ENCODE results near the gene DMD. TPM values are rescaled to one million over a fixed set of nuclear protein-coding genes. Genes with fewer than 3 reads are reported as not detected.

DMD gene
- total and polyA plus RNA-seq, 5 donors = 49.5 to 173 (median 125) TPM

DNA sequence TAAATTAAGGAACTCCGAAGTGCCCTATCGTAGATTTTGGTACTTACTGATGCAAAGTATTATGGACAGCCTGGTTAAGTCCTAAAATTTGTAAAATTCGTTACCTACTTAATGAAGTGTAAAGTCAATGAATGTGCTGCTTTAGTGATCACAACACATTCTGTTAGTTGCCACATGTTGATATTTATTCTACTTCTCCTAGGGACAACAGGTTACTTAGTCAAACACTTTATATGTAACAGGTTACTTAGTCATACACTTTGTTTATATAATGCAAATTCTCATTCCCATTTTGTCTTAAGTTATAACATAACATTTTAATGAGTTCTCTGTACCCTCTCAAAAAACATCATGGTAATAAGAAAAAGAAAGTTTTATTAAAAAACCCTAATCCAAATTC lies 1496.6 kb downstream of the DMD start:
- no peak for ATAC-seq
- no peak overlapping the region for H3K4me3 ChIP-seq (ENCODE audit: low read length)
- H3K9me3 ChIP-seq (ENCODE audit: control insufficient read depth, low read length) = no peaks in the 10 kb centered on the region
- no peaks in the 10 kb centered on the region for H3K27me3 ChIP-seq (ENCODE audit: control insufficient read depth, insufficient read depth)
- intact Hi-C loops (cut with DNase I) = no loop called here
- no peaks in the 10 kb centered on the region for H3K4me1 ChIP-seq (ENCODE audit: control insufficient read depth, insufficient read depth, low read length)
- 95% methylated on average over 3 of the region's 3 CpGs for WGBS
- no peak for DNase-seq
- H3K27ac ChIP-seq (ENCODE audit: low read length) = no peak overlapping the region

DNA sequence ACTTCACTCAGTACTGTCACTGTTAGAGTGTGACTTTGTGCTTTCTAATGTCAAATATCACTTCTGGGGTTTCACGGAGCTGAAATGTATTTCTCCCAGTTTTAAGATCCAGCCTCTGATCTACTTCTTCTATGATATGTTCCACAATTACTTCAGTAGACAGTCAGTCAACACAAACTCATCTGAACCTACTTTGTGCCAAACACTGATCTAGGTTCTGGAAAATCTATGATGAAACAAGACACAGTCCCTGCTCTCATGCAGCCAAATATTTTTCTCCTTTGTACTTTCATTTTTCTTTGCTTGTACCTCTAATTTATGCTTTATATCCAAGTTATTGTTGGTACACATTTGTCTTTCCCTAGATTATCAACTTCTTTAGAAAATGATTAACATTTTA lies 1498.2 kb downstream of the DMD start:
- Histone ChIP-seq H3K9me3 (ENCODE audit: control insufficient read depth, low read length) (no peaks in the 10 kb centered on the region), H3K4me1 (ENCODE audit: control insufficient read depth, insufficient read depth, low read length) (no peaks in the 10 kb centered on the region), H3K27ac (ENCODE audit: low read length) (no peak overlapping the region), H3K27me3 (ENCODE audit: control insufficient read depth, insufficient read depth) (no peaks in the 10 kb centered on the region), H3K4me3 (ENCODE audit: low read length) (no peak overlapping the region)
- ATAC-seq (no peak), DNase-seq (no peak)
- WGBS = 89% methylated on average over 1 of the region's 1 CpG
- intact Hi-C loops (cut with DNase I) = no loop called here

DNA sequence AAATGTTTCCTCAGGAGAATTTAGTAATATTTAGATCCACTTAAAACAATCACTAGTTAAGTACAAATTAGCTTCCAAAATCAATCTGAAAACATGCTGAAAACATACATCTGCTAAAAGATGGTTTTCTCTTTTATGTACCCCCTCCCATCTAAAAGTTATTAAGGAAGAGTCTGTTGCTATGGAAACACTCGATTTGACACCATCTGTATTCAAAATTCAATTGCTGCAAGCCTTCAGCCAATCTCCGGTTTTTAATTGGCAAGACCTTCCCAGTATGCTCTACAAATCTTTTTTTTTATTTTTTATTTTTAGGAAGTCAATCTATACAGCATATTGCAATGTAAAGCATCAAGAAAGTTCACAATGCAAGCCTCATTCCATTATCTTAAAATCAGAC lies 1500.2 kb downstream of the DMD start:
- Histone ChIP-seq H3K4me1 (ENCODE audit: control insufficient read depth, insufficient read depth, low read length) (no peaks in the 10 kb centered on the region), H3K27ac (ENCODE audit: low read length) (no peak overlapping the region), H3K27me3 (ENCODE audit: control insufficient read depth, insufficient read depth) (no peaks in the 10 kb centered on the region), H3K9me3 (ENCODE audit: control insufficient read depth, low read length) (no peaks in the 10 kb centered on the region), H3K4me3 (ENCODE audit: low read length) (no peak overlapping the region)
- ATAC-seq (no peak), DNase-seq (no peak)
- 41% methylated on average over 2 of the region's 2 CpGs for WGBS
- intact Hi-C loops (cut with DNase I) = no loop called here

DNA sequence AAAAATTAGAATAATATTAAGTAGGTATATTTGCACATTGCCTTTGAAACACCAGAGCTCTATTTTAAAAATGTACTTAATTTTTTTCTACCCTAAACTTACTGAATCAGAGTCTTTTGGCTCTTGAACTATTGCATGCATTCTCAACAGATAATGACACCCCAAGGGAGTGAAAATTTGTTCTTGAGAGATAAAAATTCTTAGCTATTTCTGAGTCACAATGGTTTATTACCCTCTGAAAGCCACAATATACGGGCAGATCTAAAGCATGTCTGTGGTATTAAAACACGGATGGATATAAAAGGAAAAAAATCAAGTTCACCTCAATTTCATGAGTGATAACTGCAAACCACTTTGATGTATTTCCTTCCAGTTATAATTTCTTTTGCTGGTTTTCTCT lies 1503.2 kb downstream of the DMD start:
- intact Hi-C loops (cut with DNase I) = no loop called here
- DNase-seq = no peak
- 36% methylated on average over 2 of the region's 2 CpGs for WGBS
- Histone ChIP-seq H3K4me3 (ENCODE audit: low read length) (no peak overlapping the region), H3K27me3 (ENCODE audit: control insufficient read depth, insufficient read depth) (no peaks in the 10 kb centered on the region), H3K27ac (ENCODE audit: low read length) (no peak overlapping the region), H3K9me3 (ENCODE audit: control insufficient read depth, low read length) (no peaks in the 10 kb centered on the region), H3K4me1 (ENCODE audit: control insufficient read depth, insufficient read depth, low read length) (no peaks in the 10 kb centered on the region)
- ATAC-seq = no peak

DNA sequence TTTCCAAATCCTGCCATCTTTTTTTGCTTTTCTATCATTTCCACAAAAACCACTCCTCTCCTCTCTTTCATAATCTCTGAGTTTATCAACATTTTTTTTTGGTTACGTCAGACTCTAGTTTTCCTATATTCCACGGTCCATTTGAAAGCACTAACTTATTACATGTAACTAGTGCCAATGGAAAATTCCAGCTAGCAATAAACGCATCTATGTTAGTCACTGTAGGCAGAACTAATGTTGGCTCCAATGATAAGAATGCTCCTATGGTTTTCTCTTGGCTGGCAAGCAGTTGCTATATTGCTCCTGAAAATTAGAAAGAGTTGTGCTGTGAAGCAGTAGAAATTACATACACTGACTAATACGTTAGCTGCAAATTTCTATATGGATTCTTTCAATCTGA lies 1504.9 kb downstream of the DMD start:
- H3K4me3 ChIP-seq (ENCODE audit: low read length) = no peak overlapping the region
- WGBS = 52% methylated on average over 4 of the region's 4 CpGs
- intact Hi-C loops (cut with DNase I) = no loop called here
- no peak overlapping the region for H3K27ac ChIP-seq (ENCODE audit: low read length)
- no peaks in the 10 kb centered on the region for H3K9me3 ChIP-seq (ENCODE audit: control insufficient read depth, low read length)
- DNase-seq = no peak
- no peaks in the 10 kb centered on the region for H3K4me1 ChIP-seq (ENCODE audit: control insufficient read depth, insufficient read depth, low read length)
- no peak for ATAC-seq
- no peaks in the 10 kb centered on the region for H3K27me3 ChIP-seq (ENCODE audit: control insufficient read depth, insufficient read depth)

DNA sequence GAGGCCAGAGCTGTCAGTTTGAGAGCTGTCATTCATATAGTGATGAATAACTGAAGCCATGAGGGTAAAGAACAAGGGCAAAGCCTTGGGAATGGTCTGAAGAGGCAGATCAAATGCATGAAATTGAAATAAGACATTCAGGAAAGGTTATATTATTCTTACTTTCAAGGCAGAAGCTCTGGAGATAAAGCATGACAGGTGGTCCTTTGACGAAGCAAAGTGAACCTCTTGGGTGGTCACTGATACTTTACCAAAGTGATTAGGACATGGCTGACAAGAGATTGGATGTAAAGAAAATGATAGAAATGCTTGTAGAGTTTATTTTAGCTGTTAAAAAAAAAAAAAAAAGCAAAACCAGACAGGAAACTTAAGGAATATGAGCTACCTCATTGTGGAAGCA lies 1505.5 kb downstream of the DMD start:
- no peak for DNase-seq
- H3K4me1 ChIP-seq (ENCODE audit: control insufficient read depth, insufficient read depth, low read length) = no peaks in the 10 kb centered on the region
- 95% methylated on average over 1 of the region's 1 CpG for WGBS
- no peak overlapping the region for H3K4me3 ChIP-seq (ENCODE audit: low read length)
- intact Hi-C loops (cut with DNase I) = no loop called here
- no peaks in the 10 kb centered on the region for H3K27me3 ChIP-seq (ENCODE audit: control insufficient read depth, insufficient read depth)
- ATAC-seq = no peak
- no peaks in the 10 kb centered on the region for H3K9me3 ChIP-seq (ENCODE audit: control insufficient read depth, low read length)
- H3K27ac ChIP-seq (ENCODE audit: low read length) = no peak overlapping the region

DNA sequence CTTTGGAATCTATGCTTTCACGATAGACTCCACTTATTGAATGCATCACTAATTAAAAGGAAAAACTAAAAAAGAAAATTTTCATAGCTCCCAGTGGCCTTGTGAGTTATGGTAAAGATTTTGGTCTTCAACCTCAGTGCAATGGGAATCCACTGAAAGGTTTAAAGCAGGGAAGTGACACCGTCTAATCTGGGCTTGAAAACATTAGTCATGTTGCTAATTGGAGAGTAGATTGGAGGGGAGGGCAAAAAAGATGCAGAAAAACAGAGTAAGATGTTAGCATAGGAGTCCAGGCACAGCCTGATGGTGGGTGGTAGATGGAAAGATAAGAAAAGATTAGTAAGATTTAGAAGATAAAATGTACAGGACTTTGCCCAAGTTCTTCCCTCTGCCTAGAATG lies 1506.4 kb downstream of the DMD start:
- H3K9me3 ChIP-seq (ENCODE audit: control insufficient read depth, low read length) = no peaks in the 10 kb centered on the region
- WGBS = 83% methylated on average over 2 of the region's 2 CpGs

DNA sequence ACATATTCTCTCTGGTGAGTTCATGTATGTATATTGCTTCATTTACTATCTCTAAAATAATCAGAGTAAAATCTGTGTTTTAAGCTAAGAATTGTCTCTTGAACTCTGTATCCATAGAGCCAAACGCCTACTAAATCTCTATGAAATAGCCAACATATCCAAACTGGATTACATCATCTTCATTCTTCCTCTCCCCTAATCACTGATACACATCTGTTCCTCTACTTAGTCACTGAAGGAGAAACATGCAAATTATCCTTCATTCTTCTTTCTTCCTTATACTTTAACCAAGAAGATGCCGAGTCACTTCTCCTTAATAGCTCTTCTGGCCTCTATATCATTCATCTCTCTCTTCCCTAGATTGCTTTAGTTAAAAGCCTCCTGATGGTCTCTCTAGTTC lies 1509.1 kb downstream of the DMD start:
- Histone ChIP-seq H3K27me3 (ENCODE audit: control insufficient read depth, insufficient read depth) (no peaks in the 10 kb centered on the region), H3K4me3 (ENCODE audit: low read length) (no peak overlapping the region), H3K9me3 (ENCODE audit: control insufficient read depth, low read length) (no peaks in the 10 kb centered on the region), H3K27ac (ENCODE audit: low read length) (no peak overlapping the region), H3K4me1 (ENCODE audit: control insufficient read depth, insufficient read depth, low read length) (no peaks in the 10 kb centered on the region)
- intact Hi-C loops (cut with DNase I) = no loop called here
- ATAC-seq = no peak
- no peak for DNase-seq
- WGBS = 59% methylated on average over 2 of the region's 2 CpGs

More for the DNA sequence above, 1506.4 kb downstream of the DMD start:
- DNase-seq = no peak
- Histone ChIP-seq H3K27ac (ENCODE audit: low read length) (no peak overlapping the region), H3K27me3 (ENCODE audit: control insufficient read depth, insufficient read depth) (no peaks in the 10 kb centered on the region), H3K4me3 (ENCODE audit: low read length) (no peak overlapping the region), H3K4me1 (ENCODE audit: control insufficient read depth, insufficient read depth, low read length) (no peaks in the 10 kb centered on the region)
- ATAC-seq = no peak
- intact Hi-C loops (cut with DNase I) = no loop called here

DNA sequence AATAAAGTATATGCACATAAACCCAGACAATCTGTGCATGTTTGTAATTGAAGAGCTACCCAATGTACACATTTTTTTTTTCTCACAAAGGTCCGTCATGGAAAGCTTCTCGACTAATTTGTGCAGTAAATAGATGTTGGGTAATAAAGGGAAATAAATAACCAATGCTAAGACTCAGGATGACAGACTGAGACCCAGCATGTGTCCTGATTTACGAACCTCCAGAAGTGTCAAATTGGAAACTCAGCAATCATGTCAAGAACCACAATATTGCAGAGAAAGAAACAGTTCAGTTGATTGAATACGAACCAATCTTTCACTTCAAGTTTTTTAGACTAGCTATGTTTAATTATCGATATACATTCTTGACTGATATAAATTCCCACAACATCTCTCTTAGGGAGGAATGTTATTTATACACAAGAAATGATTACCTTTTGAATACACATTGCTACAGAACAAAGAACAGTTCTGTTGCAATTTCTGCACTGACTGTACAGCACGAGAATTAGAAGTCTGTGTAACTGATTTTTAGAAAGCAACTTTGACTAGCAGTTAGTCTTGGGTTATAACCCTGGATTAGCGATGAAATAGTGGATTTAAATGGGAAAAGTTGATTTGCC lies 1513.9 kb downstream of the DMD start:
- Histone ChIP-seq H3K27ac (ENCODE audit: low read length) (no peak overlapping the region), H3K9me3 (ENCODE audit: control insufficient read depth, low read length) (no peaks in the 10 kb centered on the region), H3K4me1 (ENCODE audit: control insufficient read depth, insufficient read depth, low read length) (no peaks in the 10 kb centered on the region), H3K4me3 (ENCODE audit: low read length) (no peak overlapping the region), H3K27me3 (ENCODE audit: control insufficient read depth, insufficient read depth) (no peaks in the 10 kb centered on the region)
- DNase-seq = no peak
- 87% methylated on average over 7 of the region's 7 CpGs for WGBS
- no peak for ATAC-seq
- intact Hi-C loops (cut with DNase I) = no loop called here

DNA sequence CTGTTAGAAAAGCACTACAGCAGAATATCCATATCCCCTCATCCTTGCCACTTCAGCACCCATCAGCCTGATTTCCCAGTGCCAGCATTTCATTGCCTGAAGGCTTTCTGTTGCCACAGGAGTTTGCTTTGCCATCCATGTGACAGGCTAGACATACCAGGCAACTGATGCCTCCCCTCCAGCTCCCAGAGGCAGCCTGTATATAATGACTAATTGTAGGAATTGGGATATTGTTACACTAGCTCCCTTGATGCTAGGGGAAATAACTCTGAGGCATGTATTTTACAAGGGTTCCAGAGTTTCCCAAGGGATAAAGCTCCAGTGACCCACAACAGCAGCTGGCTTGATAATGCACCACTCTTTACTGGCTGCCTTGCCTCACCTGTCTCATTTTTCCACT lies 1531.5 kb downstream of the DMD start:
- Histone ChIP-seq H3K9me3 (ENCODE audit: control insufficient read depth, low read length) (no peaks in the 10 kb centered on the region), H3K27ac (ENCODE audit: low read length) (no peak overlapping the region), H3K4me3 (ENCODE audit: low read length) (no peak overlapping the region), H3K27me3 (ENCODE audit: control insufficient read depth, insufficient read depth) (no peaks in the 10 kb centered on the region), H3K4me1 (ENCODE audit: control insufficient read depth, insufficient read depth, low read length) (no peaks in the 10 kb centered on the region)
- ATAC-seq (no peak), DNase-seq (no peak)
- intact Hi-C loops (cut with DNase I) = no loop called here

DNA sequence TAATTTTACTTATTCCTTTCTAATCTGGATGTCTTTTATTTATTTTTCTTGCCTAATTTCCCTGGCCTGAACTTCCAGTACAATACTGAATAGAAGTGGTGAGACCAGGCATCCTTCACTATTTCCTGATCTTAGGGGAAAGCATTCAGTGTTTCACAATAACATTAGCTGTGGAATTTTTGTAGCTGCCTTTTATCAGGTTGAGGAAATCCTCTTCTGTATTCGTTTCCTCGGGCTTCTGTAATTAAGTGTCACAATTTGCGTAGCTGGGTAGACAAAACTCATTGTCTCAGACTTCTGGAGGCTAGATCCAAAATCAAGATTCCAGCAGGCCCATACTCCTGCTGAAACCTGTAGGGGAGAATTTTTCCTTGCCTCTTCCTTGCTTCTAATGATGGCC lies 1541.1 kb downstream of the DMD start:
- H3K27me3 ChIP-seq (ENCODE audit: control insufficient read depth, insufficient read depth) = no peaks in the 10 kb centered on the region
- no peaks in the 10 kb centered on the region for H3K4me1 ChIP-seq (ENCODE audit: control insufficient read depth, insufficient read depth, low read length)
- no peak overlapping the region for H3K27ac ChIP-seq (ENCODE audit: low read length)
- peak in 1 of 2 donors; percentile 87 for ATAC-seq
- no peak overlapping the region for H3K4me3 ChIP-seq (ENCODE audit: low read length)
- no peak for DNase-seq
- intact Hi-C loops (cut with DNase I) = no loop called here
- H3K9me3 ChIP-seq (ENCODE audit: control insufficient read depth, low read length) = no peaks in the 10 kb centered on the region
- WGBS = 56% methylated on average over 3 of the region's 3 CpGs

DNA sequence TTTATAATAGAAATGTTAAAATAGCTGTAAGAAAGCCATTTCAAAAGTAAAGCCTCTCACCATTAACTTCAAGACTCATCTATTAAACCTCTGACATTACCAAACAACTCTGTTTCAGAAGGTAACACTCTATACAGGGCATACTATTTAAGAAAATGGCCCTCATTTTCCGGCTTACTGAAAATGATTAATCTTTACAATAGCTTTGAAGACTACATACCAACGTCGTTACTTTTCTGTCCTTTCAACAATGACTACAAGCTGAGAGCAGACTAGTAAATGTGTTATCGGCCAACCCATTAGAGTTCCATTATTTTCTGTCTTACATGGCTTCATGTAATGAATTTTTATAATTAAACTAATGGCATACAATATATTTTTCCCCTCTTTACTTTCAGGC lies 1545.9 kb downstream of the DMD start:
- Histone ChIP-seq H3K4me3 (ENCODE audit: low read length) (no peak overlapping the region), H3K4me1 (ENCODE audit: control insufficient read depth, insufficient read depth, low read length) (peaks cover 1% of the 10 kb centered on the region), H3K9me3 (ENCODE audit: control insufficient read depth, low read length) (no peaks in the 10 kb centered on the region), H3K27me3 (ENCODE audit: control insufficient read depth, insufficient read depth) (no peaks in the 10 kb centered on the region), H3K27ac (ENCODE audit: low read length) (no peak overlapping the region)
- intact Hi-C loops (cut with DNase I) = loop anchor here in 1 of 4 donors (10.0 kb wide), 1 partner anchor 631 kb away; no protein-coding TSS in a partner anchor
- WGBS = 88% methylated on average over 4 of the region's 4 CpGs
- ATAC-seq = no peak
- no peak for DNase-seq

All from right cardiac atrium (tissue), 5 donors.